Astrocyte (in vitro differentiated cells and primary cell): ENCODE data around the gene MACO1. TPM values are rescaled to one million over a fixed set of nuclear protein-coding genes. Genes with fewer than 3 reads are reported as not detected.
A peak's percentile ranks its signal among the peaks of the same experiment; 100 is the strongest.

Source experiments
- DNase-seq: peaks from one replicate; pipeline ENCODE4 v3.0.0-alpha.2; 2010; ENCODE audit warnings: low read depth
- FAIRE-seq: peaks from 2 replicates; lab custom pipeline; 2011; peaks lifted over from hg19 to GRCh38; lab: Jason Lieb, UNC
- H2AFZ ChIP-seq: 2 replicates; pipeline ENCODE4 v1.6.0; 2012; ENCODE audit warnings: low read depth, low read length, inconsistent platforms
- H3K27ac ChIP-seq: 2 replicates; pipeline ENCODE4 v1.5.1; 2011; ENCODE audit warnings: low read depth, low read length, inconsistent platforms
- H3K27me3 ChIP-seq: 2 replicates; pipeline ENCODE4 v1.6.0; 2011; ENCODE audit warnings: low read length, inconsistent platforms; ENCODE audit not compliant: insufficient read depth
- H3K36me3 ChIP-seq: 2 replicates; pipeline ENCODE4 v1.5.1; 2011; ENCODE audit warnings: low read length, inconsistent platforms; ENCODE audit not compliant: insufficient read depth
- H3K4me1 ChIP-seq: 2 replicates; pipeline ENCODE4 v1.5.1; 2011; ENCODE audit warnings: low read length, inconsistent platforms; ENCODE audit not compliant: insufficient read depth
- H3K4me2 ChIP-seq: 2 replicates; pipeline ENCODE4 v1.6.0; 2012; ENCODE audit warnings: low read length, inconsistent platforms
- H3K4me3 ChIP-seq: 2 replicates; pipeline ENCODE4 v1.5.1; 2011; ENCODE audit warnings: low read depth, mild to moderate bottlenecking, low read length, inconsistent platforms; ENCODE audit not compliant: insufficient read depth
- H3K79me2 ChIP-seq: 2 replicates; pipeline ENCODE4 v1.6.0; 2012; ENCODE audit warnings: mild to moderate bottlenecking, low read length, inconsistent platforms; ENCODE audit not compliant: insufficient read depth
- H3K9ac ChIP-seq: 2 replicates; pipeline ENCODE4 v1.6.0; 2012; ENCODE audit warnings: mild to moderate bottlenecking, low read length, inconsistent platforms
- H3K9me3 ChIP-seq: 2 replicates; pipeline ENCODE4 v1.5.1; 2012; ENCODE audit warnings: low read depth, mild to moderate bottlenecking, low read length, inconsistent platforms; ENCODE audit not compliant: insufficient read depth
- H4K20me1 ChIP-seq: 2 replicates; pipeline ENCODE4 v1.6.0; 2012; ENCODE audit warnings: low read length, inconsistent platforms; ENCODE audit not compliant: insufficient read depth
- H3K27ac Mint-ChIP-seq: one replicate; pipeline ENCODE4 v1.8.0; 2021; ENCODE audit warnings: mild to moderate bottlenecking, mixed read lengths; ENCODE audit not compliant: unreplicated experiment
- H3K27me3 Mint-ChIP-seq: one replicate; pipeline ENCODE4 v1.8.0; 2021; ENCODE audit warnings: low read depth, mixed read lengths; ENCODE audit not compliant: unreplicated experiment
- H3K36me3 Mint-ChIP-seq: one replicate; pipeline ENCODE4 v1.8.0; 2021; ENCODE audit warnings: low read depth, mixed read lengths; ENCODE audit not compliant: unreplicated experiment
- H3K4me1 Mint-ChIP-seq: one replicate; pipeline ENCODE4 v1.8.0; 2021; ENCODE audit warnings: low read depth, mixed read lengths; ENCODE audit not compliant: unreplicated experiment
- H3K4me3 Mint-ChIP-seq: one replicate; pipeline ENCODE4 v1.8.0; 2021; ENCODE audit warnings: mild to moderate bottlenecking, moderate library complexity, mixed read lengths; ENCODE audit not compliant: unreplicated experiment
- H3K9me3 Mint-ChIP-seq: one replicate; pipeline ENCODE4 v1.8.0; 2021; ENCODE audit warnings: mild to moderate bottlenecking, mixed read lengths; ENCODE audit not compliant: unreplicated experiment
- CTCF ChIP-seq: IDR thresholded peaks from 2 replicates; pipeline ENCODE4 v1.5.1; 2011; ENCODE audit warnings: low read depth, mild to moderate bottlenecking, inconsistent platforms, low read length, moderate library complexity; ENCODE audit not compliant: insufficient read depth
- EZH2 ChIP-seq: IDR thresholded peaks from 2 replicates; pipeline ENCODE4 v1.6.1; 2012; ENCODE audit warnings: mild to moderate bottlenecking, low read length, inconsistent platforms; ENCODE audit not compliant: insufficient read depth
- total RNA-seq: library from RNA; stranded (reverse); gene quantifications from 2 replicates; pipeline ENCODE4 v1.2.1, GENCODE V29; 2021

The MACO1 gene
- total RNA-seq, 1 donor from 2014 or later: 31.8 TPM

DNA sequence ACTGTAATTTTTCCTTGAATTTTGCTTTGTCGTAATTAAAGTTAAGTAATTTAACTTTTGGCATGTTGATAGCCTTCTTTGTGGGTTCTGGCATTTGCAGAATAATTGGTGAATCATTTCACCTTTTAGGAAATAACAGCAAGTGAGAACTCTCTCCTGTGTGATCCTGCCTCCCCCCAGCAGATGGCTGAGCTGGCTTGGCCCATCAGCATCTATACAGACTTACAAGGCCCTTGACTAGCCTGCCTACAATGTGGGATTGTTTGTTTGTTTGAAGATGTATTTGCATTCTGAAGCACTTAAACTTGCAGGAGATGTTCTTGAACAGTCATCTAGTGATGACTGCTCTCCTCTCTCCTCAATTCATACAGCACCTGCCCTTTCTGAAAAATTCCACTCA lies 55.9 kb downstream of the MACO1 start:
- Mint-ChIP-seq H3K36me3 (peaks cover 10% of the 10 kb centered on the region), H3K9me3 (no peaks in the 10 kb centered on the region), H3K4me3 (no peak overlapping the region), H3K27me3 (no peaks in the 10 kb centered on the region), H3K4me1 (peaks cover 4% of the 10 kb centered on the region), H3K27ac (no peak overlapping the region)
- peak; percentile 22 for TF ChIP-seq CTCF
- no peak for TF ChIP-seq EZH2
- Histone ChIP-seq H3K9me3 (no peaks in the 10 kb centered on the region), H2AFZ (no peak overlapping the region), H3K4me1 (no peaks in the 10 kb centered on the region), H3K27me3 (no peaks in the 10 kb centered on the region), H3K27ac (no peak overlapping the region), H3K36me3 (peaks cover 25% of the 10 kb centered on the region), H4K20me1 (peaks cover 48% of the 10 kb centered on the region), H3K4me3 (no peak overlapping the region), H3K9ac (no peak overlapping the region), H3K4me2 (no peak overlapping the region), H3K79me2 (peaks cover 8% of the 10 kb centered on the region)
- FAIRE-seq (no peak), DNase-seq (peak; percentile 32)

GRCh38 chr1:25487628-25488027 lies 56.9 kb downstream of the MACO1 start:
- no peak overlapping the region for H3K27ac ChIP-seq
- Mint-ChIP-seq H3K27ac (no peak overlapping the region), H3K36me3 (peaks cover 9% of the 10 kb centered on the region), H3K4me3 (no peak overlapping the region), H3K27me3 (no peaks in the 10 kb centered on the region), H3K4me1 (no peaks in the 10 kb centered on the region), H3K9me3 (no peaks in the 10 kb centered on the region)
- peaks cover 2% of the 10 kb centered on the region for H3K79me2 ChIP-seq
- H3K9ac ChIP-seq: no peak overlapping the region
- no peak for TF ChIP-seq EZH2
- peak; percentile 45 for TF ChIP-seq CTCF
- DNase-seq (no peak), FAIRE-seq (no peak)
- H3K27me3 ChIP-seq: no peaks in the 10 kb centered on the region
- peaks cover 28% of the 10 kb centered on the region for H3K36me3 ChIP-seq
- peaks cover 38% of the 10 kb centered on the region for H4K20me1 ChIP-seq
- no peak overlapping the region for H3K4me2 ChIP-seq
- no peaks in the 10 kb centered on the region for H3K9me3 ChIP-seq
- no peaks in the 10 kb centered on the region for H3K4me1 ChIP-seq
- no peak overlapping the region for H2AFZ ChIP-seq
- H3K4me3 ChIP-seq: no peak overlapping the region

GRCh38 chr1:25492323-25492722 lies 61.6 kb downstream of the MACO1 start:
- FAIRE-seq (no peak), DNase-seq (no peak)
- H3K9me3 ChIP-seq: no peaks in the 10 kb centered on the region
- H2AFZ ChIP-seq: no peak overlapping the region
- H3K4me3 ChIP-seq: no peak overlapping the region
- no peak overlapping the region for H3K4me2 ChIP-seq
- H3K9ac ChIP-seq: no peak overlapping the region
- H3K27me3 ChIP-seq: no peaks in the 10 kb centered on the region
- no peaks in the 10 kb centered on the region for H3K27me3 Mint-ChIP-seq
- peaks cover 19% of the 10 kb centered on the region for H4K20me1 ChIP-seq
- TF ChIP-seq EZH2 (no peak), CTCF (no peak)
- H3K79me2 ChIP-seq: no peaks in the 10 kb centered on the region
- H3K9me3 Mint-ChIP-seq: no peaks in the 10 kb centered on the region
- peaks cover 15% of the 10 kb centered on the region for H3K36me3 Mint-ChIP-seq
- no peaks in the 10 kb centered on the region for H3K4me1 ChIP-seq
- H3K4me1 Mint-ChIP-seq: no peaks in the 10 kb centered on the region
- no peak overlapping the region for H3K27ac Mint-ChIP-seq
- no peak overlapping the region for H3K4me3 Mint-ChIP-seq
- H3K36me3 ChIP-seq: peaks cover 36% of the 10 kb centered on the region
- H3K27ac ChIP-seq: no peak overlapping the region
